ENCODE measurements around the gene ISY1.
"Not testable (repeated sequence)": the region's sequence is repeated elsewhere in the genome, so short reads cannot be mapped to it uniquely, and the experiment has no call there.

The ISY1 gene

GRCh38 chr3:129160891-129161859, at the start of gene ISY1:
Gene ISY1, minus strand, starts transcription at chr3:129161063. Its CDS starts 88 bp downstream, at chr3:129160975.
- DNase-seq (ENCODE audit: low read depth) = peak; percentile 97

- DNase-seq (ENCODE audit: low read depth) = no peak
Observed at GRCh38 chr3:129207479-129207878, 46.6 kb upstream of the ISY1 start.

GRCh38 chr3:129205109-129205832, 44.4 kb upstream of the ISY1 start:
- no peak for DNase-seq (ENCODE audit: low read depth)

GRCh38 chr3:129204473-129204872, 43.6 kb upstream of the ISY1 start:
- DNase-seq (ENCODE audit: low read depth) = no peak

- DNase-seq (ENCODE audit: low read depth) = no peak
Observed at GRCh38 chr3:129199366-129199765, 38.5 kb upstream of the ISY1 start.

GRCh38 chr3:129197321-129197720, 36.5 kb upstream of the ISY1 start:
- no peak for DNase-seq (ENCODE audit: low read depth)

- no peak for DNase-seq (ENCODE audit: low read depth)
Observed at GRCh38 chr3:129196601-129197000, 35.7 kb upstream of the ISY1 start.

- DNase-seq (ENCODE audit: low read depth) = peak; percentile 92
Observed at GRCh38 chr3:129195731-129196256, 34.9 kb upstream of the ISY1 start.

- not testable (repeated sequence) for DNase-seq (ENCODE audit: low read depth)
Observed at GRCh38 chr3:129189793-129190192, 28.9 kb upstream of the ISY1 start.

GRCh38 chr3:129187857-129188256, 27.0 kb upstream of the ISY1 start:
- DNase-seq (ENCODE audit: low read depth) = no peak

- DNase-seq (ENCODE audit: low read depth) = no peak
Observed at GRCh38 chr3:129185783-129186182, 24.9 kb upstream of the ISY1 start.

- DNase-seq (ENCODE audit: low read depth) = not testable (repeated sequence)
Observed at GRCh38 chr3:129184784-129185542, 24.1 kb upstream of the ISY1 start.

- DNase-seq (ENCODE audit: low read depth) = no peak
Observed at GRCh38 chr3:129184396-129184657, 23.5 kb upstream of the ISY1 start.

- peak; percentile 68 for DNase-seq (ENCODE audit: low read depth)
Observed at GRCh38 chr3:129183569-129184395, 22.9 kb upstream of the ISY1 start, which contains the start of gene CNBP. Gene CNBP, minus strand, starts transcription at chr3:129183896. Its CDS starts 12,139 bp downstream, at chr3:129171757.

GRCh38 chr3:129182390-129183185, 21.7 kb upstream of the ISY1 start:
- DNase-seq (ENCODE audit: low read depth) = no peak

- DNase-seq (ENCODE audit: low read depth) = no peak
Observed at GRCh38 chr3:129181819-129182218, 21.0 kb upstream of the ISY1 start.

- no peak for DNase-seq (ENCODE audit: low read depth)
Observed at GRCh38 chr3:129180461-129180860, 19.6 kb upstream of the ISY1 start.

GRCh38 chr3:129176051-129176450, 15.2 kb upstream of the ISY1 start:
- no peak for DNase-seq (ENCODE audit: low read depth)

- no peak for DNase-seq (ENCODE audit: low read depth)
Observed at GRCh38 chr3:129173725-129174124, 12.9 kb upstream of the ISY1 start.

GRCh38 chr3:129173206-129173605, 12.3 kb upstream of the ISY1 start:
- no peak for DNase-seq (ENCODE audit: low read depth)

Data from HS-5 (cell line).